Peyer's patch (tissue), 4 donors: ENCODE results near the gene HAUS3.

Source experiments
- POLR2A ChIP-seq, 2 donors: fragments of 450-650 bp; IDR thresholded peaks; one replicate each; pipeline ENCODE4 v1.5.1; 2017; ENCODE audit warnings: antibody characterized with exemption in 2 of 2, mild to moderate bottlenecking in 2 of 2, moderate library complexity in 2 of 2
- TF ChIP-seq, protein P1 (sequence below), 6 experiments: fragments of 450-650 bp in 4 of 6; fragments of 200-600 bp in 2 of 6; sonication (generic) in 1 of 6; IDR thresholded peaks; one replicate each; pipeline ENCODE4 v1.5.1; 2017 to 2019; ENCODE audit warnings: antibody characterized with exemption in 6 of 6, mild to moderate bottlenecking in 3 of 6, moderate library complexity in 1 of 6

GRCh38 chr4:2275546-2276251 is 33.8 kb upstream of the HAUS3 start:
- TF ChIP-seq, protein P1, sequence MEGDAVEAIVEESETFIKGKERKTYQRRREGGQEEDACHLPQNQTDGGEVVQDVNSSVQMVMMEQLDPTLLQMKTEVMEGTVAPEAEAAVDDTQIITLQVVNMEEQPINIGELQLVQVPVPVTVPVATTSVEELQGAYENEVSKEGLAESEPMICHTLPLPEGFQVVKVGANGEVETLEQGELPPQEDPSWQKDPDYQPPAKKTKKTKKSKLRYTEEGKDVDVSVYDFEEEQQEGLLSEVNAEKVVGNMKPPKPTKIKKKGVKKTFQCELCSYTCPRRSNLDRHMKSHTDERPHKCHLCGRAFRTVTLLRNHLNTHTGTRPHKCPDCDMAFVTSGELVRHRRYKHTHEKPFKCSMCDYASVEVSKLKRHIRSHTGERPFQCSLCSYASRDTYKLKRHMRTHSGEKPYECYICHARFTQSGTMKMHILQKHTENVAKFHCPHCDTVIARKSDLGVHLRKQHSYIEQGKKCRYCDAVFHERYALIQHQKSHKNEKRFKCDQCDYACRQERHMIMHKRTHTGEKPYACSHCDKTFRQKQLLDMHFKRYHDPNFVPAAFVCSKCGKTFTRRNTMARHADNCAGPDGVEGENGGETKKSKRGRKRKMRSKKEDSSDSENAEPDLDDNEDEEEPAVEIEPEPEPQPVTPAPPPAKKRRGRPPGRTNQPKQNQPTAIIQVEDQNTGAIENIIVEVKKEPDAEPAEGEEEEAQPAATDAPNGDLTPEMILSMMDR (IDR thresholded peaks at IDR 0.05) = no peak
- TF ChIP-seq POLR2A (IDR thresholded peaks at IDR 0.05) = no peak
